Kidney epithelial cell (primary cell): Measurements from ENCODE around the gene DOCK10. TPM values are rescaled to one million over a fixed set of nuclear protein-coding genes. Genes with fewer than 3 reads are reported as not detected.
A peak's percentile ranks its signal among the peaks of the same experiment; 100 is the strongest.

Source experiments
- DNase-seq: peaks from one replicate; pipeline ENCODE4 v3.0.0-alpha.2; 2010; ENCODE audit warnings: low read depth
- H3K27me3 ChIP-seq: 2 replicates; pipeline ENCODE4 v1.6.0; 2011; ENCODE audit warnings: low read length; ENCODE audit not compliant: control insufficient read depth, insufficient read depth
- H3K36me3 ChIP-seq: 2 replicates; pipeline ENCODE4 v1.5.1; 2011; ENCODE audit warnings: low read length; ENCODE audit not compliant: control insufficient read depth, insufficient read depth
- H3K4me3 ChIP-seq: 2 replicates; pipeline ENCODE4 v1.5.1; 2011; ENCODE audit warnings: low read depth, mild to moderate bottlenecking, control low read depth, low read length
- CTCF ChIP-seq: IDR thresholded peaks from 2 replicates; pipeline ENCODE4 v1.5.1; 2011; ENCODE audit warnings: mild to moderate bottlenecking, moderate library complexity, low read length, control low read depth, inconsistent platforms; ENCODE audit not compliant: insufficient read depth, poor library complexity, severe bottlenecking
- total RNA-seq: library from RNA; depleted of rRNA; stranded (reverse); fragments of >200 nt; gene quantifications from 2 replicates; pipeline ENCODE4 v1.2.3, GENCODE V29; 2015

Gene DOCK10
- total RNA-seq, 1 donor from 2014 or later, result 5.0 TPM

- Histone ChIP-seq H3K4me3 (no peak overlapping the region), H3K27me3 (no peaks in the 10 kb centered on the region), H3K36me3 (no peaks in the 10 kb centered on the region)
- TF ChIP-seq CTCF, result no peak
- DNase-seq, result peak; percentile 62
These were observed 32.5 kb downstream of the DOCK10 start for GRCh38 chr2:225009768-225010167.

- H3K4me3 ChIP-seq, result no peak overlapping the region
- DNase-seq, result no peak
- H3K27me3 ChIP-seq, result no peaks in the 10 kb centered on the region
- H3K36me3 ChIP-seq, result no peaks in the 10 kb centered on the region
- TF ChIP-seq CTCF, result peak; percentile 53
These were observed 33.3 kb downstream of the DOCK10 start for GRCh38 chr2:225008935-225009334.

GRCh38 chr2:225008179-225008856 lies 34.0 kb downstream of the DOCK10 start:
- H3K4me3 ChIP-seq, result no peak overlapping the region
- no peak for TF ChIP-seq CTCF
- no peaks in the 10 kb centered on the region for H3K27me3 ChIP-seq
- no peaks in the 10 kb centered on the region for H3K36me3 ChIP-seq
- DNase-seq, result no peak

- no peaks in the 10 kb centered on the region for H3K36me3 ChIP-seq
- no peak for DNase-seq
- no peaks in the 10 kb centered on the region for H3K27me3 ChIP-seq
- TF ChIP-seq CTCF, result no peak
- H3K4me3 ChIP-seq, result no peak overlapping the region
These were observed 35.5 kb downstream of the DOCK10 start for GRCh38 chr2:225006730-225007129.

- DNase-seq, result peak; percentile 67
- no peak for TF ChIP-seq CTCF
- H3K27me3 ChIP-seq, result no peaks in the 10 kb centered on the region
- H3K4me3 ChIP-seq, result no peak overlapping the region
- no peaks in the 10 kb centered on the region for H3K36me3 ChIP-seq
These were observed 37.7 kb downstream of the DOCK10 start for GRCh38 chr2:225004597-225004996.

GRCh38 chr2:225002656-225003045 lies 39.6 kb downstream of the DOCK10 start:
- DNase-seq, result peak; percentile 93
- peak; percentile 36 for TF ChIP-seq CTCF

More at GRCh38 chr2:225002656-225003045, 39.6 kb downstream of the DOCK10 start:
- H3K4me3 ChIP-seq, result no peak overlapping the region
- no peaks in the 10 kb centered on the region for H3K27me3 ChIP-seq
- H3K36me3 ChIP-seq, result no peaks in the 10 kb centered on the region
